OCI-LY1 (cell line): ENCODE results near the gene RAB30.

Source experiments
- H2AFZ ChIP-seq: fragments of 200-600 bp; sonication (generic), shearing (Covaris generic); 2 replicates; pipeline ENCODE4 v1.6.0; 2014; ENCODE audit warnings: antibody characterized with exemption, mild to moderate bottlenecking, low read length
- H3F3A ChIP-seq: fragments of 200-600 bp; sonication (generic), shearing (Covaris generic); 2 replicates; pipeline ENCODE4 v1.6.0; 2014; ENCODE audit warnings: mild to moderate bottlenecking, antibody characterized with exemption, low read length, moderate library complexity; ENCODE audit not compliant: insufficient read depth
- H3K27ac ChIP-seq: fragments of 200-600 bp; sonication (generic); 2 replicates; pipeline ENCODE4 v1.5.1; 2014; ENCODE audit warnings: low read length, mixed run types, mild to moderate bottlenecking, low read depth; ENCODE audit not compliant: poor library complexity, severe bottlenecking
- H3K27me3 ChIP-seq: fragments of 200-600 bp; sonication (generic); 2 replicates; pipeline ENCODE4 v1.6.0; 2014; ENCODE audit warnings: antibody characterized with exemption, mild to moderate bottlenecking, low read length, moderate library complexity; ENCODE audit not compliant: insufficient read depth
- H3K36me3 ChIP-seq: fragments of 200-600 bp; sonication (generic); 2 replicates; pipeline ENCODE4 v1.6.1; 2014; ENCODE audit warnings: mild to moderate bottlenecking, antibody characterized with exemption, low read length, moderate library complexity, mixed read lengths; ENCODE audit not compliant: insufficient read depth
- H3K4me1 ChIP-seq: fragments of 200-600 bp; sonication (generic); 2 replicates; pipeline ENCODE4 v1.5.1; 2014; ENCODE audit warnings: mild to moderate bottlenecking, low read length, moderate library complexity; ENCODE audit not compliant: insufficient read depth, severe bottlenecking
- H3K4me2 ChIP-seq: fragments of 200-600 bp; sonication (generic), shearing (Covaris generic); 2 replicates; pipeline ENCODE4 v1.6.1; 2014; ENCODE audit warnings: low read length
- H3K4me3 ChIP-seq: fragments of 200-600 bp; sonication (generic); 2 replicates; pipeline ENCODE4 v1.5.1; 2014; ENCODE audit warnings: low read length, low read depth, mild to moderate bottlenecking, mixed read lengths; ENCODE audit not compliant: poor library complexity, severe bottlenecking
- H3K79me2 ChIP-seq: fragments of 200-600 bp; shearing (Covaris generic); 2 replicates; pipeline ENCODE4 v1.6.1; 2016; ENCODE audit warnings: mixed run types, low read length, mixed read lengths; ENCODE audit not compliant: insufficient read depth
- H3K9ac ChIP-seq: fragments of 200-600 bp; sonication (generic), shearing (Covaris generic); 2 replicates; pipeline ENCODE4 v1.6.1; 2014; ENCODE audit warnings: mild to moderate bottlenecking, low read length, mixed read lengths
- H3K9me2 ChIP-seq: fragments of 200-600 bp; sonication (generic), shearing (Covaris generic); 2 replicates; pipeline ENCODE4 v1.6.1; 2014; ENCODE audit warnings: low read depth, mild to moderate bottlenecking, low read length, mixed read lengths
- H3K9me3 ChIP-seq: fragments of 200-600 bp; shearing (Covaris generic); 2 replicates; pipeline ENCODE4 v1.6.1; 2014; ENCODE audit warnings: low read length, mixed read lengths
- H4K20me1 ChIP-seq: fragments of 200-600 bp; sonication (generic), shearing (Covaris generic); 2 replicates; pipeline ENCODE4 v1.6.0; 2016; ENCODE audit warnings: mild to moderate bottlenecking, low read length; ENCODE audit not compliant: insufficient read depth
- CTCF ChIP-seq: fragments of 200-600 bp; sonication (generic), shearing (Covaris generic); IDR thresholded peaks from 2 replicates; pipeline ENCODE4 v1.5.1; 2017; ENCODE audit warnings: mild to moderate bottlenecking, antibody characterized with exemption, low read length, moderate library complexity, mixed read lengths
- EZH2 ChIP-seq: fragments of 200-600 bp; sonication (generic), shearing (Covaris generic); IDR thresholded peaks from 2 replicates; pipeline ENCODE4 v1.8.0; 2017; ENCODE audit warnings: borderline replicate concordance, mixed run types, mild to moderate bottlenecking, antibody characterized with exemption, low read length, moderate library complexity, mixed read lengths

Gene RAB30

GRCh38 chr11:83078269-83078668 lies 6.6 kb upstream of the RAB30 start:
- peaks cover 4% of the 10 kb centered on the region for H3K79me2 ChIP-seq
- no peaks in the 10 kb centered on the region for H3K9me3 ChIP-seq
- H3K9me2 ChIP-seq = no peaks in the 10 kb centered on the region
- no peaks in the 10 kb centered on the region for H3K27me3 ChIP-seq
- TF ChIP-seq CTCF (no peak), EZH2 (no peak)
- H3K27ac ChIP-seq = no peak overlapping the region
- H3K36me3 ChIP-seq = peaks cover 42% of the 10 kb centered on the region
- no peak overlapping the region for H3K9ac ChIP-seq
- no peaks in the 10 kb centered on the region for H4K20me1 ChIP-seq
- no peak overlapping the region for H3K4me3 ChIP-seq
- no peaks in the 10 kb centered on the region for H3F3A ChIP-seq
- H3K4me2 ChIP-seq = no peak overlapping the region
- H2AFZ ChIP-seq = no peak overlapping the region
- H3K4me1 ChIP-seq = peaks cover 8% of the 10 kb centered on the region

- H3K79me2 ChIP-seq = peaks cover 43% of the 10 kb centered on the region
These were observed 2.2 kb upstream of the RAB30 start for GRCh38 chr11:83073884-83074283.

GRCh38 chr11:83073258-83073657 lies 1.6 kb upstream of the RAB30 start:
- H3K4me2 ChIP-seq = peak overlapping the region; percentile 67
- peak overlapping the region; percentile 93 for H3K9ac ChIP-seq
- H2AFZ ChIP-seq = no peak overlapping the region
- H3K27ac ChIP-seq = peak overlapping the region; percentile 71
- peak overlapping the region; percentile 92 for H3K4me3 ChIP-seq
- H3F3A ChIP-seq = no peaks in the 10 kb centered on the region
- H3K9me3 ChIP-seq = no peaks in the 10 kb centered on the region
- peaks cover 50% of the 10 kb centered on the region for H3K79me2 ChIP-seq
- no peaks in the 10 kb centered on the region for H4K20me1 ChIP-seq
- peaks cover 32% of the 10 kb centered on the region for H3K36me3 ChIP-seq
- H3K9me2 ChIP-seq = no peaks in the 10 kb centered on the region
- TF ChIP-seq EZH2 (no peak), CTCF (no peak)
- peaks cover 30% of the 10 kb centered on the region for H3K4me1 ChIP-seq
- no peaks in the 10 kb centered on the region for H3K27me3 ChIP-seq

More at GRCh38 chr11:83073884-83074283, 2.2 kb upstream of the RAB30 start:
- no peak for TF ChIP-seq EZH2
- no peak for TF ChIP-seq CTCF
- peaks cover 24% of the 10 kb centered on the region for H3K4me1 ChIP-seq
- H4K20me1 ChIP-seq = no peaks in the 10 kb centered on the region
- H2AFZ ChIP-seq = no peak overlapping the region
- H3K27me3 ChIP-seq = no peaks in the 10 kb centered on the region
- H3K27ac ChIP-seq = peak overlapping the region; percentile 71
- peak overlapping the region; percentile 92 for H3K4me3 ChIP-seq
- no peaks in the 10 kb centered on the region for H3K9me2 ChIP-seq
- H3K4me2 ChIP-seq = peak overlapping the region; percentile 67
- no peaks in the 10 kb centered on the region for H3F3A ChIP-seq
- H3K9ac ChIP-seq = peak overlapping the region; percentile 93; the same call in 1 of the 2 replicates
- H3K36me3 ChIP-seq = peaks cover 36% of the 10 kb centered on the region
- H3K9me3 ChIP-seq = no peaks in the 10 kb centered on the region
